ENCODE results near the gene ADM5.
A peak's percentile ranks its signal among the peaks of the same experiment; 100 is the strongest.

Gene ADM5

DNA sequence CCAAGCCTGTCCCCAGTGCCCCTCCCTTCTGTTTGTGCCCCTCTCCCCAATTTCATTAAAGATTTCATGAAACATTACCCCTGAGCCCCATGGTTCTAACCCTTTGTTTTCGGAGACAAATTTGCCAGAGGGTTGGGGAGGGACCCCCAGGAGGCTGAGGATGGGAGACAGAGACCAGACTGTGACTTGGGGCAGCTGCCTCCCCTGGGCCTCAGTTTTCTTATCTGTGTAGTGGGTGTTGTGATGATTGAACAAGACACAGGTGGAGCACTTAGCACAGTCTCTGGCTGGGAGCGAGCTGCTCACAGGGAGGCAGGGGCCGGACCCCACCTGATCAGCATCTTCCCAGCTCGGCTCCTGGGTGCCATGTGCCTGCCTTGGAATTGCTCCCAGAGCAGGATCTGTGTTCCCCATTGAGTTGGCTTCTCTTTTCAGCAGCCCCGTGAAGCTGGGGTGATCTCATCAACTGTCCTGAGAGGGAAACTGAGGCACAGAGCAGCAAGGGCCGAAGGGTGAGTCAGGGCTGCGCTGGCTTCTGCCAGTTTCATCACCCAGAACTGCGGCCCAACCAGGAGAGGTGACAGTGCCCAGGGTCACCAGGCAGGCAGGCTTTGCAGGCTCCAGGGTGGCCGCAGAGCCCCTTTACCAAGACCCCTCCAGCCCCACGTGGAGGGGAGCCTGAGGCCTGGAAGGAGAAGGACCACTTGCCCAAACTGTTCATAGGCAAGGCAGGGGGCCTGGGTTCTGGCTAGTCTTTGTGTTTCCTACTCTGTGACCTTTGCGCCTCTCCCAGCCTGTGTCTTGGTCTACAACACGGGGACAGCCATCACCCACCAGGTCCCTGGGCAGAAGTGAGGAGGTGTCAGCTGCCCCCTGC is 30.6 kb upstream of the ADM5 start:
- no peak for DNase-seq (ENCODE audit: low spot score)

DNA sequence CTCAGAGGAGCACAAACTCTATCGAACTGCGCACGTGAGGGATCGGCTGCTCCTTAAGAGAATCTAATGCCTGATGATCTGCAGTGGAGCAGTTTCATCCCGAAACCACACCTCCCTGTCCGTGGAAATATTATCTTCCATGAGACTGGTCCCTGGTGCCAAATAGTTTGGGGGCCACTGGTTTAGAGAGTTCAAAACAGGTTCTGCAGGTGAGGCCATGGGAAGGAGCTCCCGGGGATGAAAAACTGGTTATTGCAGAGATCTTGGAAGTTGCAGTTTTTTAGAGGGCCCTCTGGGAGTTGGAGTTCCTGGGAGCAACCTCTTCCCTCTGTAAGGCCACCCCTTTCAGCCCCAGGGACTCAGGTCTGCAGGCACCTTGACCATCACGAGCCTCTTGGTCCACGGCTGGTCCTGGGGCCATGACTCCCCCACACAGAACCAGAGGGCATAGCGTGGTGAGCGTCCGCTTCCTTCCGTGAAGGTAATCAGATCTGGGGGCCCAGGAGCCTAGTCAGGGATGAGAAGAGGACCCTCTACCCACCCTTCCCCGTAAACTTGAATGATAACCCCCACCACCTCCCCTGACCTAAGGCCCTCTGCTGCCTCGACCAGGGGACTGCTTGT is 28.9 kb upstream of the ADM5 start:
- no peak for DNase-seq (ENCODE audit: low spot score)

GRCh38 chr19:49662011-49662410 is 27.4 kb upstream of the ADM5 start:
- no peak for DNase-seq (ENCODE audit: low spot score)

DNA sequence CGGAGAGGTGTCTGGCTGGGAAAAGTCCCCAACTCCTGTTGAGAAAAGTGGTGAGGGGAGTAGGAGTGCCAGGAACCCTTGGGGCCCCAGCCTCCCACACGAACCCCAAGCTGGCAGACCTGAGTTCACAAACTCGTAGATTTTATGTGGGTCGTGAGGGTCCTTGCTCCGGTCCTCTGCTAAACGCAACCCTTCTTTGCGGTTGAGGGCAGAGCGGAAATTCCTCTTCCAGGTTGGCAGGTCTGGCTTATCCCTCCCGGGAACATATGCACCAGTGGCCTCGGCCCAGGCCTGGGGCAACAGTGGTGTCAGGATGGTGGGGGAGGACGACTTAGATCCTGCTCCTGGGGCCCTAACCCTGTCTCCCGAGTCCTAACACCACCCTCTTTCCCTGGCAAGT is 26.2 kb upstream of the ADM5 start:
- DNase-seq (ENCODE audit: low spot score): no peak

DNA sequence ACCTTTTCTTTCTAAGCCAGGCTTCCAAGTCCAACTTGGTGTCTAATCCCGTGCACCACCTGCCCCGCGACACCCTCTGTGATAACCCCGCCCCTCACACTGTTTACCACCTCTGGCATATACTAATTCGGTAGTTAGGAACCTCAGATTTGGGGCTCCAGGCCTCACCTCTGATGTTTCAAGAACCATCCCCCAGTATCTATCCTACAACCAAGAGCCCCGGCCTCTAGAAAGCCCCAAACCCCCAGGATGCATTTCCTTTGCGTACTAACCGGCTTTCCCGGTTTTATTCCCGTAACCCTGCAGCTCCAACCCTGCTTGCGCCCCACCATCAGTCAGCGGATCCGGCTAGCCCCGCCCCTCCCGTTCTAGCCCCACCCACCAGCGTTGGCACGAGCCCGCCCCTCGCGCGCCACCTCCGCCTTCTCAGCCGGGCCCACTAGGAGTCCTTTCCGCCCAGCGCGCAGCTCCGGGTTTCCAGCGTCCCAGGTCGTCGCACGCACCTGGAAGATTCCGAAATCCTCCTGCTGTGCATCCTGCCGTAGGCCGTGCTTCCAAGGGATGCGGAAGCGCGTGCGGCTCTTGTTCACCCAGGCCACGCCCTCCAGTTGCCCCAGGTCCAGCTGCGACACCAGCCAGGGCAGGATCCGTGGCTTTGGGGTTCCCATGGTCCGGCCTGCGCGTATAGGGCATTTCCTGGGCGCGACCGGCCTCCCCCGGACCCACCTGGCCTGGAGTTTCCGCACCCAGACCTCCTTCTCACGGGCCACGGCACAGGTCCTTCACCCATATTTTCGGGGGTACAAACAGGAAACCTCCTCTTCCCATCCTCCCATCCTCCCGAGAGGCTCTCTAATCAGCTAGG is 25.0 kb upstream of the ADM5 start:
- peak; percentile 97 for DNase-seq (ENCODE audit: low spot score)

GRCh38 chr19:49665036-49665350 is 24.4 kb upstream of the ADM5 start:
- DNase-seq (ENCODE audit: low spot score): no peak

- DNase-seq (ENCODE audit: low spot score): peak; percentile 98
Observed at GRCh38 chr19:49665351-49666119, 23.9 kb upstream of the ADM5 start, which contains the start of the genes BCL2L12 and IRF3. TSS of gene BCL2L12 (plus strand) at chr19:49665933. CDS start at chr19:49666693, 760 bp downstream. TSS of gene IRF3 (minus strand) at chr19:49665857. CDS start at chr19:49664838, 1,019 bp downstream.

GRCh38 chr19:49666120-49666444 is 23.3 kb upstream of the ADM5 start:
- DNase-seq (ENCODE audit: low spot score): no peak

- DNase-seq (ENCODE audit: low spot score): no peak
Observed at GRCh38 chr19:49667473-49667872, 21.9 kb upstream of the ADM5 start.

GRCh38 chr19:49669516-49669915 is 19.9 kb upstream of the ADM5 start:
- no peak for DNase-seq (ENCODE audit: low spot score)

DNA sequence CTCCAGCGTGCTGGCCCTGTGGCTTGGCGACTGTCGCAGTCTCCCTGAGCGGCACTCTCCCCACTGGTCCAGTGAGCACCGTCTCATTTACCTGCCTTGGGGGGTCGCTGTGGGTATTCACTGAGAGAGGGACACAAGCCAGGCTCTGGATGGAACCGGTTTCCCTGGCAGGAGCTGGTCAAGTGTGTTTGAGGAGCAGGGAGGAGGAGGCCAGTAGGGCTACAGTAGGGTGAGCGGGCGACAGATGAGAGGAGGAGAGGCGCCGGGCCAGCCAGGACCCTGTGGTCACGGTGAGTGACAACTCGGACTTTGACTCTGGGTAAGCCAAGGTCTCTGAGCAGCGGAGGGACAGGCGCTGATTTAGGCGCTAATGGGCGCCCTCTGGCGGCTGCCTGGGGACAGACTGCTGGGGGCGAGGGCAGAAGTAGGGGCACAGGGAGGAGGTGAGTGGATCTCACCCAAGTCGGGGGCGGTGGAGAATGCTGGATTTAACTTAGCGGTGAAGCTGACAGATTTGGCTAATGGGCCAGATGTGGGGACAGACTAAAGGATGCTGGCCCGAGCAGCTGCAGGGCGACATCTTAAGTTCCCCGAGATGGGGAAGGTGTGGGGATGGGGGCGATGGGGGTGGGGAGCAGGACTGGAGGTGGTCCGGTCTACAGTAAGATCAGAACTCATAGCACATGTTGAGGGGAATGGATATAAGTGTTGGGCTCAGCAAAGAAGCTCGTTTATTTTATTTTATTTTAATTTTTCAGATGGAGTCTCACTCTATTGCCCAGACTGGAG is 17.1 kb upstream of the ADM5 start:
- peak; percentile 98 for DNase-seq (ENCODE audit: low spot score)

GRCh38 chr19:49676136-49676783 is 13.1 kb upstream of the ADM5 start:
- DNase-seq (ENCODE audit: low spot score): peak; percentile 84

DNA sequence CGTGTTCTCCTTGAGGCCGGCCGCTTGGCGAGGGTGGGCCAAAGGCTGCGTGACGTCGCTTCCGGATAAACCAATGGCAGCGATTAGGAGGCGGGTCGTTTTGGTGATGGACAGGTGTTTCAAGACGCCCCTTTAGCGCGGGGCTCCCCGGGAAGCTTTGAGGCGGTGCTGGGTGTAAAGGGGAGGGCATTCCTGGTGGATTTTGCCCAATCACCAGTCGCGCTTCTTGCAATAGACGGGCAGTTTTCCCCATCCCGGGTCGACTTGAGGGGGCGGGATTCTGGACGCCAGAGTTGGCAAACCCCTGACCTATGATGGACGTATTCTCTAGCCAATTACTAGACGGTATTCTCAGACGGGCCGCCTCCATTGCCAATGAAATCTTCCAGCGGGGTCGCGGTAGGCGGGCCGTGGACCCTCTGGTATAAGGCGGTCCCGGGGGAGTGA is 12.6 kb upstream of the ADM5 start:
- DNase-seq (ENCODE audit: low spot score): peak; percentile 99

DNA sequence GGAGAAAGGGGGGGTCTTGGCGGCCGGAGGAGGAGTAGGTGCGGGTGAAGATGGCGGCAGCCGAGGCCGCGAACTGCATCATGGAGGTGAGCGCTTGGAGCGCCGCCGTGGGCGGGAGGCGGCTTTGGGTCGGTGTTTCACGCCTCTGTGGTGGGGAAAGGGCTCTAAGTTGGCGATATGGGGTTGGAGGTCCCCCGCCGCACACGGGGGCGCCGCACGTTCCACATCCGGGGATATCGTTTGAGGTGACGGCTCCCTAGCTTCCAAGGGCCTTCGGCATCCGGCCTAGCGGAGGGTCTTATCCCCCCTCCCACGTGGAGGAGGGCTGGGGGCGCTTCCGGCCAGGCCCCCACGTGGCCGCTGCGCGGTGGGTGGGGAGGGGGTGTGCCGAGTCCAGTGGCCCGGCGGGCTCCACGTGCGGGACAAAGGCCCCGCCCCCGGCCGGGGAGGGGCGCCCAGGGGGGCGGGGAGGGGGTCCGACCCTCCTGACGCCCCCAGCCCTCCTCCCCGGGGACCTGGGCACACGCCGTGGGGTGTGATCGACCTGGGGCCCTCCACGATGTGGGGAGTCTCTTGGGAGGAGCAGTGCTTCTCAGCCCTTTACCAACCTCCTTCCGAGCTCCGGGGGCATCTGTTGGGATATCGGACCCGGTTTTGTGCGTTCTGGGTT is 12.0 kb upstream of the ADM5 start, which contains the start of gene PRMT1:
TSS of gene PRMT1 (plus strand) at position 41 of the 670 bp plus-strand sequence. CDS start at position 51, 10 bp downstream.
- no peak for DNase-seq (ENCODE audit: low spot score)

GRCh38 chr19:49677901-49678674 is 11.3 kb upstream of the ADM5 start:
- peak; percentile 81 for DNase-seq (ENCODE audit: low spot score)

DNA sequence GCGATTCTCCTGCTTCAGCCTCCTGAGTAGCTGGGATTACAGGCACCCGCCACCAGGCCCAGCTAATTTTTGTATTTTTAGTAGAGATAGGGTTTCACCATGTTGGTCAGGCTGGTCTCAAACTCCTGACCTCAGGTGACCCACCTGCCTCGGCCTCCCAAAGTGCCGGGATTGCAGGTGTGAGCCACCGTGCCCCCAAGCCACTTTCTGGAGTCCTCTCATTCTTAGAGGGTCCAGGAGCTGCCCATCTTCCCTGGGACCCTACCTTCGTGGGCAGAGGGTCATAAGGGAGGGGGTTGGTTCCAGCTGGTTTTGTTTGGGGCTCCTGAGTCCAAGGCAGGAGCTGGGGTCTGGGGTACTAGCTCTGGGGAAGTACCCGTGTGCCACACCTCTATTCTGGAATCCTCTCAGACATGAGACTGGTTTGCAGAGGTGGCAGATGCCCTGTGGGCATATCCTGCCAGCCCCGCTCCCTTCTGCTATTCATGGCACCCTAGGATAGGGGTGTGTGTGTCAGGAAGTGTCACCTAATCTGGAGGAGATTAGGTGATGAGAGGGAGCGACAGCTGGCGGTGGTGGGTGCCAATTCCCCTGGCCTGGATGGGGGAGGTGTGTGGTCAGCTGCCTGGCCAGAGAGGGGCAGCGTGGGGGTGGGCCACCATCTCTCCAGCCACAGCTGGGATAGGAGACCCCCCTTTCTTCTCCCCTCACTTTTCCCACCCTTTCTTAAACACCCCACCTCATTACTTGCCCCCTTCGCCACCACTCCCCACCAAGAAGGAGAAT is 10.2 kb upstream of the ADM5 start:
- DNase-seq (ENCODE audit: low spot score): no peak

- DNase-seq (ENCODE audit: low spot score): no peak
Observed at GRCh38 chr19:49679771-49680413, 9.5 kb upstream of the ADM5 start.

Measured in HuH-7.5 (cell line).